HepG2 (cell line): Measurements from ENCODE around the gene DNAH8. TPM values are rescaled to one million over a fixed set of nuclear protein-coding genes. Genes with fewer than 3 reads are reported as not detected.

Experiments used
- HCFC1 ChIP-seq: fragments of 150-350 bp; IDR thresholded peaks from 2 replicates; pipeline ENCODE4 v1.6.1; 2014; ENCODE audit warnings: low read depth, low read length
- HNF1B ChIP-seq: sonication (generic); formaldehyde crosslinking; IDR thresholded peaks from 2 replicates; pipeline ENCODE4 v1.5.1; 2020; ENCODE audit warnings: mild to moderate bottlenecking, moderate library complexity, missing genetic modification reagents
- IKZF1 ChIP-seq: fragments of 450-650 bp; IDR thresholded peaks from 2 replicates; pipeline ENCODE4 v1.7.1; 2016
- TFDP2 ChIP-seq: sonication (generic); formaldehyde crosslinking; IDR thresholded peaks from 2 replicates; pipeline ENCODE4 v1.4.0; 2020; ENCODE audit warnings: missing genetic modification reagents
- polyA plus RNA-seq, 8 experiments: library from polyadenylated mRNA; depleted of rRNA in 3 of 8; stranded (reverse) in 7 of 8; unstranded in 1 of 8; fragments of >200 nt; fragmentation: Illumina TruSeq in 4 of 8; extraction: Trizol in 4 of 8; gene quantifications; 2 replicates each; pipeline versions ENCODE4 v1.2.1 to v1.2.3, GENCODE V29; 2011 to 2016; ENCODE audit warnings: low read depth in 4 of 8, missing spikeins in 1 of 8, mixed read lengths in 1 of 8; ENCODE audit not compliant: insufficient read depth in 1 of 8
- total RNA-seq, 5 experiments: library from RNA; depleted of rRNA; stranded (reverse); fragments of >200 nt; fragmentation: Illumina TruSeq; extraction: Trizol; gene quantifications; 2 replicates each; pipeline ENCODE4 v1.2.3, GENCODE V29; 2016; ENCODE audit warnings: low read depth in 1 of 5
- TF ChIP-seq, protein P1 (sequence below): sonication (generic); formaldehyde crosslinking; IDR thresholded peaks from 2 replicates; pipeline ENCODE4 v1.5.1; 2020; ENCODE audit warnings: missing genetic modification reagents, mild to moderate bottlenecking, borderline replicate concordance
- TF ChIP-seq, protein P2 (sequence below): sonication (generic); formaldehyde crosslinking; IDR thresholded peaks from 2 replicates; pipeline ENCODE4 v1.5.1; 2020; ENCODE audit warnings: missing genetic modification reagents, mild to moderate bottlenecking, borderline replicate concordance

Gene DNAH8
- total and polyA plus RNA-seq, 2 of the 13 experiments (the other 11 are each of a cell fraction or from before 2014, with no cell fraction given) = not detected

- TF ChIP-seq, protein P1, sequence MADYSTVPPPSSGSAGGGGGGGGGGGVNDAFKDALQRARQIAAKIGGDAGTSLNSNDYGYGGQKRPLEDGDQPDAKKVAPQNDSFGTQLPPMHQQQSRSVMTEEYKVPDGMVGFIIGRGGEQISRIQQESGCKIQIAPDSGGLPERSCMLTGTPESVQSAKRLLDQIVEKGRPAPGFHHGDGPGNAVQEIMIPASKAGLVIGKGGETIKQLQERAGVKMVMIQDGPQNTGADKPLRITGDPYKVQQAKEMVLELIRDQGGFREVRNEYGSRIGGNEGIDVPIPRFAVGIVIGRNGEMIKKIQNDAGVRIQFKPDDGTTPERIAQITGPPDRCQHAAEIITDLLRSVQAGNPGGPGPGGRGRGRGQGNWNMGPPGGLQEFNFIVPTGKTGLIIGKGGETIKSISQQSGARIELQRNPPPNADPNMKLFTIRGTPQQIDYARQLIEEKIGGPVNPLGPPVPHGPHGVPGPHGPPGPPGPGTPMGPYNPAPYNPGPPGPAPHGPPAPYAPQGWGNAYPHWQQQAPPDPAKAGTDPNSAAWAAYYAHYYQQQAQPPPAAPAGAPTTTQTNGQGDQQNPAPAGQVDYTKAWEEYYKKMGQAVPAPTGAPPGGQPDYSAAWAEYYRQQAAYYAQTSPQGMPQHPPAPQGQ (CRISPR knock-in tag) = no peak
- TF ChIP-seq HNF1B (CRISPR knock-in tag) (no peak), TFDP2 (CRISPR knock-in tag) (no peak), HCFC1 (no peak), IKZF1 (no peak)
- TF ChIP-seq, protein P2, sequence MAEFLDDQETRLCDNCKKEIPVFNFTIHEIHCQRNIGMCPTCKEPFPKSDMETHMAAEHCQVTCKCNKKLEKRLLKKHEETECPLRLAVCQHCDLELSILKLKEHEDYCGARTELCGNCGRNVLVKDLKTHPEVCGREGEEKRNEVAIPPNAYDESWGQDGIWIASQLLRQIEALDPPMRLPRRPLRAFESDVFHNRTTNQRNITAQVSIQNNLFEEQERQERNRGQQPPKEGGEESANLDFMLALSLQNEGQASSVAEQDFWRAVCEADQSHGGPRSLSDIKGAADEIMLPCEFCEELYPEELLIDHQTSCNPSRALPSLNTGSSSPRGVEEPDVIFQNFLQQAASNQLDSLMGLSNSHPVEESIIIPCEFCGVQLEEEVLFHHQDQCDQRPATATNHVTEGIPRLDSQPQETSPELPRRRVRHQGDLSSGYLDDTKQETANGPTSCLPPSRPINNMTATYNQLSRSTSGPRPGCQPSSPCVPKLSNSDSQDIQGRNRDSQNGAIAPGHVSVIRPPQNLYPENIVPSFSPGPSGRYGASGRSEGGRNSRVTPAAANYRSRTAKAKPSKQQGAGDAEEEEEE (CRISPR knock-in tag) = no peak
Measured at GRCh38 chr6:39048481-39049399, 333.6 kb downstream of the DNAH8 start, which contains the start of gene GLP1R (continued).
